Coronary artery (tissue), 2 donors: ENCODE measurements around the gene UBE2Z.
A peak's percentile ranks its signal among the peaks of the same experiment; 100 is the strongest.

ENCODE experiments used
- DNase-seq: peaks from one replicate; pipeline ENCODE4 v3.0.0-alpha.2; 2017; ENCODE audit warnings: low spot score
- H3K27ac ChIP-seq, 2 donors: fragments of 200-600 bp; sonication (generic); one replicate each; pipeline ENCODE4 v1.5.1; 2016 to 2019
- H3K4me3 ChIP-seq: fragments of 200-600 bp; sonication (generic); 2 replicates; pipeline ENCODE4 v1.5.1; 2016; ENCODE audit warnings: mild to moderate bottlenecking, moderate library complexity
- CTCF ChIP-seq: fragments of 200-600 bp; sonication (generic); IDR thresholded peaks from one replicate; pipeline ENCODE4 v1.5.1; 2019; ENCODE audit warnings: antibody characterized with exemption

The UBE2Z gene

DNA sequence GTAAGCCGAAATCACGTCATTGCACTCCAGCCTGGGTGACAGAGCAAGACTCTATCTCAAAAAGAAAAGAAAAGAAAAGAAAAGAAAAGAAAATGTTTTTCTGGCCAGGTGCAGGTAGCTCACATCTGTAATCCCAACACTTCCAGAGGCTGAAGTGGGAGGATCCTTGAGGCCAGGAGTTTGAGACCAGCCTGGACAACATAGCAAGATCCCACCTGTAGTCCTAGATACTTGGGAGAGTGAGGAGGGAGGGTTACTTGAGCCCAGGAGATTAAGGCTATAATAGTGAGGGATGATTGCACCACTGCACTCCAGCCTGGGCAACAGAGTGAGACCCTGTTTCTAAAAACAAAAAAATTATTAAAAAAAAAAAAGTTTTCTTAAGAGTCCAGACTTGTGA lies 18.1 kb upstream of the UBE2Z start:
- no peak for TF ChIP-seq CTCF

GRCh38 chr17:48892940-48893645 lies 15.1 kb upstream of the UBE2Z start:
- H3K27ac ChIP-seq: peak overlapping the region; percentile 10 to 84
- no peak for TF ChIP-seq CTCF
- H3K4me3 ChIP-seq: peak overlapping the region; percentile 85
- no peak for DNase-seq

More for the DNA sequence above, 18.1 kb upstream of the UBE2Z start:
- no peak for DNase-seq
- no peak overlapping the region for H3K27ac ChIP-seq
- H3K4me3 ChIP-seq: no peak overlapping the region

DNA sequence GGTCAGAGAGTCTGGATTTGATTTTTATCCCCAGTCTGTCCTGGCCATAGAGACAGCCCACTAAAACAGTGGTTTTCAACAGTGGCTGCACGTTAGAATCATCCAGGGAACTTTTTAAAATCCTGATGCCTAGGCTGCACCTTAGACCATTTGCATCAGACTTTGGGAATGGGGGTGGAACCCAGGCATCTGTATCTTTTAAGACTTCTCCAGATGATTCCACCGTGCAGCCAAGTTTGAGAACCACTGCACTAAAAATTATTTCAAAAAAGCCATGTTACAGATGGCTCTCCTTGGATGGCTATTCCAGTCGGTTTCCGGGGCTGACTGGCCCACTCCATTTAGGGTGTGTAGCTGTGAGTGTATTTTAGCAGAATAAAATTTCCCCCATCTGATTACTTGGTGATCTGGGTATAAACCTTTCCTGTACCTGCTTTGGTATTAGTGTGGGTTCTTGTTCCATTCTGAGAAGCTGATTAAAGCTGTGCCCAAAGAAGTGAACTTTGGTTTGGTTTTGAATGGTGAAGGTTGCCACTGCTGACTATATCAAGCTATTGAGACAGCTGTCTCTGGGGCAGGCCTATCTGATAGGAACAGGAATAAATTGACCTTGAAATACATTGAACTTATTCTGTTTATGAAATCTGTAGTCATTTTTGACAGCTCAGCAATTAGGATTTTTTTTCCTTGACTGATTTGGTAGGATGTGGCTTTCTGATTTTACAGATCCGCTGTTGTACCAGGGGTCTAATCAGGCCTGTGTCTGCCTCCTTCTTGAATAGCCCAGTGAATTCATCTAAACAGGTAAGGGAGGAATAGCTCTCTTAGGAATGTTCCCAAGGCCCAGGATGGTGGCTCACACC lies 14.3 kb upstream of the UBE2Z start:
- H3K4me3 ChIP-seq: peak overlapping the region; percentile 85
- H3K27ac ChIP-seq: no peak overlapping the region
- no peak for TF ChIP-seq CTCF
- no peak for DNase-seq

- Histone ChIP-seq H3K27ac (no peak overlapping the region), H3K4me3 (no peak overlapping the region)
- DNase-seq: no peak
- no peak for TF ChIP-seq CTCF
These were observed 13.3 kb upstream of the UBE2Z start for GRCh38 chr17:48894886-48895285.

DNA sequence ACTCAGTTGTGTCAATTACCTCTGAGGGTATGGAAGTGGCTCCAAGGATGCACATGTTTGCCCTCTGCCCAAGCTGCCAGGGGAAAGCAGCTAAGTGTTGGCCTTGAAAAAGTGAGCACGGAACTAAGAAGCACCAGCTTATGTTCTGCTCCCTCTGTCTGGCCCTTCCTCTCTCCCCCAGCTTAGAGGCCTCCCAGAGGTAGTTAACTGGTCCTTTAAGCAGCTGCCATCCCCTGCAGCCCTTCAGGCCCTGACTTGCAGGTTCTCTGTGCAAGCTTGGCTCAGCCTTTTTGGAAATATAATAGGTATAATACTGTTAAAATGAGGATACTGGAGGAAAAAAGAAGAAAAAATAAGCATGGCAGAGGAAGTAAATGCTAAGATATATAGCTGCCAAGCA lies 7.0 kb upstream of the UBE2Z start:
- DNase-seq: no peak

GRCh38 chr17:48903401-48903800 lies 4.8 kb upstream of the UBE2Z start:
- no peak overlapping the region for H3K27ac ChIP-seq
- DNase-seq: no peak
- TF ChIP-seq CTCF: no peak
- no peak overlapping the region for H3K4me3 ChIP-seq

More for the DNA sequence above, 7.0 kb upstream of the UBE2Z start:
- H3K27ac ChIP-seq: no peak overlapping the region
- no peak overlapping the region for H3K4me3 ChIP-seq
- no peak for TF ChIP-seq CTCF

DNA sequence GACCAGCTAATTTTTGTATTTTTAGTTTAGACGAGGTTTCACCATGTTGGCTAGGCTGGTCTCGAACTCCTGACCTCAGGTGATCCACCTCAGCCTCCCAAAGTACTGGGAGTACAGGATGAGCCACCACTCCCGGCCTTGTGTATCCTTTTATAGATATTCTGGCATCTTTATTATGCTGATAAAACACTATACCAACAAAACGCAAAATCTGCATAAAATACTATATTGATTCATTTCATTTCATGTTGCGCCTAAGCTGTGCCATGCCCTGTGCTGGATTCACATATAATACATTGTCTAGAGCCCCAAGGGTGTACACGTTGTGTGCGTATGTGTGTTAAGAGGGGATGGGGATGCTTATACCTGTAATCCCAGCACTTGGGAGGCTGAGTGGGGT lies 3.8 kb upstream of the UBE2Z start:
- no peak for DNase-seq
- H3K27ac ChIP-seq: no peak overlapping the region
- H3K4me3 ChIP-seq: no peak overlapping the region
- no peak for TF ChIP-seq CTCF
